NK-92 (cell line): ENCODE data around the gene AFF3.

Experiments
- DNase-seq: peaks from one replicate; lab custom pipeline; 2025; ENCODE audit not compliant: unreplicated experiment; lab: John Stamatoyannopoulos, UW

AFF3 gene

GRCh38 chr2:99836690-99837605 lies 305.4 kb downstream of the AFF3 start:
- DNase-seq = no peak

- DNase-seq = no peak
Observed at GRCh38 chr2:99834426-99834825, 308.0 kb downstream of the AFF3 start.

GRCh38 chr2:99833586-99834201 lies 308.7 kb downstream of the AFF3 start:
- no peak for DNase-seq

- DNase-seq = no peak
Observed at GRCh38 chr2:99832926-99833325, 309.5 kb downstream of the AFF3 start.

GRCh38 chr2:99831772-99832171 lies 310.6 kb downstream of the AFF3 start:
- no peak for DNase-seq

- no peak for DNase-seq
Observed at GRCh38 chr2:99827296-99827999, 314.9 kb downstream of the AFF3 start.

- no peak for DNase-seq
Observed at GRCh38 chr2:99825630-99826029, 316.8 kb downstream of the AFF3 start.

- no peak for DNase-seq
Observed at GRCh38 chr2:99824758-99825157, 317.6 kb downstream of the AFF3 start.

- no peak for DNase-seq
Observed at GRCh38 chr2:99822474-99823207, 319.7 kb downstream of the AFF3 start.

- DNase-seq = no peak
Observed at GRCh38 chr2:99821984-99822383, 320.4 kb downstream of the AFF3 start.

GRCh38 chr2:99821572-99821971 lies 320.8 kb downstream of the AFF3 start:
- DNase-seq = no peak

- no peak for DNase-seq
Observed at GRCh38 chr2:99821039-99821438, 321.4 kb downstream of the AFF3 start.

GRCh38 chr2:99819766-99820165 lies 322.6 kb downstream of the AFF3 start:
- no peak for DNase-seq

GRCh38 chr2:99818842-99819241 lies 323.5 kb downstream of the AFF3 start:
- no peak for DNase-seq

- no peak for DNase-seq
Observed at GRCh38 chr2:99816908-99817307, 325.5 kb downstream of the AFF3 start.

- DNase-seq = no peak
Observed at GRCh38 chr2:99812426-99812825, 330.0 kb downstream of the AFF3 start.

- no peak for DNase-seq
Observed at GRCh38 chr2:99811544-99811943, 330.8 kb downstream of the AFF3 start.

GRCh38 chr2:99810225-99810624 lies 332.2 kb downstream of the AFF3 start:
- no peak for DNase-seq

GRCh38 chr2:99809259-99809900 lies 333.0 kb downstream of the AFF3 start:
- no peak for DNase-seq

GRCh38 chr2:99808361-99809200 lies 333.8 kb downstream of the AFF3 start:
- DNase-seq = no peak
